SU-DHL-6 (cell line): ENCODE measurements around the gene HPRT1.

Experiments used
- H2AFZ ChIP-seq: fragments of 200-600 bp; sonication (generic); 2 replicates; pipeline ENCODE4 v1.6.1; 2014; ENCODE audit warnings: low read depth, mild to moderate bottlenecking, moderate library complexity, mixed read lengths, antibody characterized with exemption, low read length; ENCODE audit not compliant: severe bottlenecking
- H3F3A ChIP-seq: fragments of 200-600 bp; shearing (Covaris generic); 2 replicates; pipeline ENCODE4 v1.6.0; 2016; ENCODE audit warnings: antibody characterized with exemption, mild to moderate bottlenecking; ENCODE audit not compliant: insufficient read depth
- H3K27ac ChIP-seq: fragments of 200-600 bp; sonication (generic); 2 replicates; pipeline ENCODE4 v1.5.1; 2016; ENCODE audit warnings: low read depth, mild to moderate bottlenecking, low read length, moderate library complexity, mixed read lengths
- H3K27me3 ChIP-seq: fragments of 200-600 bp; sonication (generic), shearing (Covaris generic); 2 replicates; pipeline ENCODE4 v1.6.0; 2014; ENCODE audit warnings: mild to moderate bottlenecking, low read length
- H3K36me3 ChIP-seq: fragments of 200-600 bp; sonication (generic); 2 replicates; pipeline ENCODE4 v1.6.1; 2014; ENCODE audit warnings: mild to moderate bottlenecking, low read length, mixed read lengths
- H3K4me2 ChIP-seq: fragments of 300-600, 200-600 bp; shearing (Covaris generic), sonication (generic); 2 replicates; pipeline ENCODE4 v1.6.0; 2014; ENCODE audit warnings: low read length, low read depth, mild to moderate bottlenecking; ENCODE audit not compliant: poor library complexity, severe bottlenecking
- H3K4me3 ChIP-seq: fragments of 200-600 bp; sonication (generic); 2 replicates; pipeline ENCODE4 v1.5.1; 2014; ENCODE audit warnings: antibody characterized with exemption, low read length, mild to moderate bottlenecking, mixed read lengths; ENCODE audit not compliant: insufficient read depth, poor library complexity, severe bottlenecking
- H3K79me2 ChIP-seq: fragments of 200-600 bp; sonication (generic); 2 replicates; pipeline ENCODE4 v1.6.1; 2014; ENCODE audit warnings: mild to moderate bottlenecking, low read length, moderate library complexity; ENCODE audit not compliant: insufficient read depth
- H3K9ac ChIP-seq: fragments of 200-600 bp; sonication (generic); 2 replicates; pipeline ENCODE4 v1.7.0; 2014; ENCODE audit warnings: mild to moderate bottlenecking, low read length
- H3K9me2 ChIP-seq: fragments of 200-600 bp; sonication (generic); replicated peaks from 2 replicates; pipeline ENCODE4 v1.6.1; 2014; ENCODE audit warnings: low read length; ENCODE audit not compliant: insufficient read depth
- H3K9me3 ChIP-seq: fragments of 200-600 bp; sonication (generic); 2 replicates; pipeline ENCODE4 v1.6.1; 2014; ENCODE audit warnings: low read length, mixed read lengths; ENCODE audit not compliant: insufficient read depth
- H4K20me1 ChIP-seq: fragments of 200-600 bp; sonication (generic); 2 replicates; pipeline ENCODE4 v1.6.1; 2014; ENCODE audit warnings: low read depth, mild to moderate bottlenecking, antibody characterized with exemption, low read length, moderate library complexity, mixed read lengths
- CTCF ChIP-seq: fragments of 200-600 bp; sonication (generic); IDR thresholded peaks from one replicate; pipeline ENCODE4 v1.5.1; 2017; ENCODE audit warnings: antibody characterized with exemption, mild to moderate bottlenecking, low read length, moderate library complexity; ENCODE audit not compliant: insufficient read depth, poor library complexity, severe bottlenecking
- EZH2phosphoT487 ChIP-seq: fragments of 200-600 bp; sonication (generic), shearing (Covaris generic); conservative IDR thresholded peaks from 2 replicates; pipeline ENCODE4 v1.6.1; 2018; ENCODE audit warnings: mild to moderate bottlenecking, antibody characterized with exemption, low read length, moderate library complexity, mixed read lengths

The HPRT1 gene

GRCh38 chrX:134444681-134445080 is 15.3 kb upstream of the HPRT1 start:
- H3K79me2 ChIP-seq: no peaks in the 10 kb centered on the region
- H3K27ac ChIP-seq: peak overlapping the region; percentile 10; the same call in 1 of the 2 replicates
- H3K4me2 ChIP-seq: no peak overlapping the region
- H4K20me1 ChIP-seq: no peaks in the 10 kb centered on the region
- no peaks in the 10 kb centered on the region for H3K9me2 ChIP-seq
- H3K4me3 ChIP-seq: no peak overlapping the region
- H3K36me3 ChIP-seq: no peaks in the 10 kb centered on the region
- no peak overlapping the region for H2AFZ ChIP-seq
- no peaks in the 10 kb centered on the region for H3K9me3 ChIP-seq
- no peaks in the 10 kb centered on the region for H3F3A ChIP-seq
- no peaks in the 10 kb centered on the region for H3K27me3 ChIP-seq
- H3K9ac ChIP-seq: no peak overlapping the region
- no peak for TF ChIP-seq EZH2phosphoT487
- no peak for TF ChIP-seq CTCF

- TF ChIP-seq CTCF (no peak), EZH2phosphoT487 (no peak)
- Histone ChIP-seq H3K4me2 (no peak overlapping the region), H3K9me2 (no peaks in the 10 kb centered on the region), H2AFZ (no peak overlapping the region), H4K20me1 (no peaks in the 10 kb centered on the region), H3K79me2 (no peaks in the 10 kb centered on the region), H3K27ac (no peak overlapping the region), H3K27me3 (no peaks in the 10 kb centered on the region), H3K4me3 (no peak overlapping the region), H3K9ac (no peak overlapping the region), H3K36me3 (no peaks in the 10 kb centered on the region), H3K9me3 (no peaks in the 10 kb centered on the region), H3F3A (no peaks in the 10 kb centered on the region)
Observed at GRCh38 chrX:134452596-134452995, 7.4 kb upstream of the HPRT1 start.

GRCh38 chrX:134453631-134454030 is 6.3 kb upstream of the HPRT1 start:
- Histone ChIP-seq H3F3A (no peaks in the 10 kb centered on the region), H3K9me2 (no peaks in the 10 kb centered on the region), H3K9ac (no peak overlapping the region), H2AFZ (no peak overlapping the region), H3K9me3 (no peaks in the 10 kb centered on the region), H3K27ac (no peak overlapping the region), H3K79me2 (no peaks in the 10 kb centered on the region), H3K4me2 (no peak overlapping the region), H4K20me1 (no peaks in the 10 kb centered on the region), H3K27me3 (no peaks in the 10 kb centered on the region), H3K4me3 (no peak overlapping the region), H3K36me3 (no peaks in the 10 kb centered on the region)
- TF ChIP-seq EZH2phosphoT487: no peak
- no peak for TF ChIP-seq CTCF

- Histone ChIP-seq H4K20me1 (no peaks in the 10 kb centered on the region), H3K27ac (no peak overlapping the region), H3K9me3 (no peaks in the 10 kb centered on the region), H3F3A (no peaks in the 10 kb centered on the region), H3K4me3 (no peak overlapping the region), H3K9ac (no peak overlapping the region), H3K79me2 (no peaks in the 10 kb centered on the region), H3K9me2 (no peaks in the 10 kb centered on the region), H3K27me3 (no peaks in the 10 kb centered on the region), H3K36me3 (no peaks in the 10 kb centered on the region), H3K4me2 (no peak overlapping the region), H2AFZ (no peak overlapping the region)
- TF ChIP-seq EZH2phosphoT487 (no peak), CTCF (no peak)
Observed at GRCh38 chrX:134454506-134454905, 5.5 kb upstream of the HPRT1 start.
